Measurements from ENCODE around the gene IQGAP3.
"Not testable (repeated sequence)": the region's sequence is repeated elsewhere in the genome, so short reads cannot be mapped to it uniquely, and the experiment has no call there.

The IQGAP3 gene, protein sequence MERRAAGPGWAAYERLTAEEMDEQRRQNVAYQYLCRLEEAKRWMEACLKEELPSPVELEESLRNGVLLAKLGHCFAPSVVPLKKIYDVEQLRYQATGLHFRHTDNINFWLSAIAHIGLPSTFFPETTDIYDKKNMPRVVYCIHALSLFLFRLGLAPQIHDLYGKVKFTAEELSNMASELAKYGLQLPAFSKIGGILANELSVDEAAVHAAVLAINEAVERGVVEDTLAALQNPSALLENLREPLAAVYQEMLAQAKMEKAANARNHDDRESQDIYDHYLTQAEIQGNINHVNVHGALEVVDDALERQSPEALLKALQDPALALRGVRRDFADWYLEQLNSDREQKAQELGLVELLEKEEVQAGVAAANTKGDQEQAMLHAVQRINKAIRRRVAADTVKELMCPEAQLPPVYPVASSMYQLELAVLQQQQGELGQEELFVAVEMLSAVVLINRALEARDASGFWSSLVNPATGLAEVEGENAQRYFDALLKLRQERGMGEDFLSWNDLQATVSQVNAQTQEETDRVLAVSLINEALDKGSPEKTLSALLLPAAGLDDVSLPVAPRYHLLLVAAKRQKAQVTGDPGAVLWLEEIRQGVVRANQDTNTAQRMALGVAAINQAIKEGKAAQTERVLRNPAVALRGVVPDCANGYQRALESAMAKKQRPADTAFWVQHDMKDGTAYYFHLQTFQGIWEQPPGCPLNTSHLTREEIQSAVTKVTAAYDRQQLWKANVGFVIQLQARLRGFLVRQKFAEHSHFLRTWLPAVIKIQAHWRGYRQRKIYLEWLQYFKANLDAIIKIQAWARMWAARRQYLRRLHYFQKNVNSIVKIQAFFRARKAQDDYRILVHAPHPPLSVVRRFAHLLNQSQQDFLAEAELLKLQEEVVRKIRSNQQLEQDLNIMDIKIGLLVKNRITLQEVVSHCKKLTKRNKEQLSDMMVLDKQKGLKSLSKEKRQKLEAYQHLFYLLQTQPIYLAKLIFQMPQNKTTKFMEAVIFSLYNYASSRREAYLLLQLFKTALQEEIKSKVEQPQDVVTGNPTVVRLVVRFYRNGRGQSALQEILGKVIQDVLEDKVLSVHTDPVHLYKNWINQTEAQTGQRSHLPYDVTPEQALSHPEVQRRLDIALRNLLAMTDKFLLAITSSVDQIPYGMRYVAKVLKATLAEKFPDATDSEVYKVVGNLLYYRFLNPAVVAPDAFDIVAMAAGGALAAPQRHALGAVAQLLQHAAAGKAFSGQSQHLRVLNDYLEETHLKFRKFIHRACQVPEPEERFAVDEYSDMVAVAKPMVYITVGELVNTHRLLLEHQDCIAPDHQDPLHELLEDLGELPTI (N-terminal part only)

GRCh38 chr1:156571919-156572662 is at the start of gene IQGAP3:
Gene IQGAP3 (minus strand): TSS chr1:156572565. CDS start chr1:156572529, 36 bp downstream.
- peak; percentile 58 for DNase-seq (ENCODE audit: low read depth)

DNA sequence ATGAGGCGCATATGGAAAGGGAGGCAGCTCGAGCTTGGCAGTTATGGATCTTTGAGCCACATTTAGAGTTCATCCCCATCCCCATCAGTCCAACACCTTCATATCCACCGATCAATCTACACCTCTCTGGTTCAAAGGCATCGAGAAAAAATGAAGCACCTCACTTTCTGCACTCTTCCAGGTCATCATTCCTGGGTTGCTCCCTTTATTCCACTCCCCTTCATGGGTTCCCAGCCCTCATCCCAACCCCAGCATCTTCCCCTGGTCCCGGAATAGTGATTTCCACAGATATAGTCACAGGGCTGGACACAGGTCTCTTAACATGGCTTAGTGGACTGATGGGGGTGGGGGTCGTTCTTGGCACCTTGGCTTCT is 47.2 kb upstream of the IQGAP3 start:
- no peak for DNase-seq (ENCODE audit: low read depth)

DNA sequence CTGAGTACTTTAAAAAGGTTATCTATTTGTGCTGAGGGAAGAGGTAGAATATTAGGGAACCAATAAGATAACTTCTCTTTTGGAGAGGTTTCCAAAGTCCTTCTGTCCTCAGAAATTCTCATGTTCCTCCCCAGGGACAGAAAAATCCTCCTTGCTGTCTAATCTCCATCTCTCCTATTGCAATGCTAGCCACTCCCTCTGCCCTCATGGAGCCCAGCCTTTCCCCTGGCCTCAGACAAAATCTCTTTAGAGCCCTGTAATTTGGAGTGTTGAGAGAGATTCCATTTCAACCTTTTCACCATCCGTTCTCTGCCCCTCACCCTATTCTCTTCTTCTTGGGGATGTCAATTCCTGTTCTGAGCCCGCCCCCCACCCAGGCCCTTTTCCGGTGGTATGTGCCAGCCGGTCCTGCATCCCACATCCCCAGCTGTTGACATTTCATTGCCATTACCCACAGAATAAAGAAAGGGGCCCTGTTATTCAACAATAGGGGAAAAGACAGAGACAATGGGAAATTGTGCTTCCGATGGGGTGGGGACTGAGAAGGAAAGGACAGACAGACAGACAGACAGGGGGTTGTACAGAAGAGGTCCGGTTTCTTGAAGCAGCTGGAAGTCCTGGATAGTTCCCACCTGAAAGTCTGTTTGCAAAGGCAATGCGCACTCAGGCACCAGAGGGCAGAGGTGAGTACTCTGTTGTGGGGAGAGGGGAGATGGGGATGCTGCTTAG is 46.7 kb upstream of the IQGAP3 start, which contains the start of gene HAPLN2:
Gene HAPLN2, plus strand, starts transcription at position 563 of the 729 bp plus-strand sequence. CDS start 4,076 bp downstream, outside the sequence.
- no peak for DNase-seq (ENCODE audit: low read depth)

DNA sequence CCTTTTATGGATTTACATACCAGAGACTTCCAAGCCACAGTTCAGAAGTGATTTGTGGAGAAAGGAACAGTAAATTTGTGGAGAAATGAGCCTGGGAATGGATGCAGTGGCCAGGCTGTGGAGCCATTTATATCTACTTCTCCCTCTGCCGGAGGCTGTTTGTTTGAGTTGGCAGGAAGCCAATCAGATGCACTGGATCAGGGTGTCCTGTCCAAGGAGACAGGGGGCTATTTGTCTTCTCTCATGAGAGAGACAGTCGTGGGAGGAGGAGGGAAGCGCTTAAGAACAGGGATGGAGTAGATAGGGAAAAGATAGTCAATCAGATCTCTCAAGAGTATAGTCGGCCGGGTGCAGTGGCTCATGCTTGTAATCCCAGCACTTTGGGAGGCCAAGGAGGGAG is 44.1 kb upstream of the IQGAP3 start:
- no peak for DNase-seq (ENCODE audit: low read depth)

DNA sequence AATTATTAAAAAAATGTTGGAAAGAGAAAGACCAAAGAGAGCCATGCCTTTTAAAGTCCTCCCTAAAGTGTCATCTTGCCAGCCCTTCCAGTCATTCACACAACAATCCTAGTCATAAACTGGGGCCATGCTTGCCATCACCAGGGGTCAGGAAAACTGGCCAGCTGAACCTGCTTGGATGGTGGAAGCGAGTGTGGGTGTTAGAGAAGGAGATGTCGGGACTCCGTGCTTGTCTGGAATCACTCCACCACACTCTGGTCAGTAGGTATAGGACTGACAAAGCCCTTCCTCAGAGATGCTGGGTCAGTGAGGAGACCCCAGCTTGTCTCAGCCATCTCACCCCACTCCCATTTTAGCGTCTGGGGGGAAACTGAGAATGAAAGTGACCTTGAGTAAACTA is 43.6 kb upstream of the IQGAP3 start:
- no peak for DNase-seq (ENCODE audit: low read depth)

DNA sequence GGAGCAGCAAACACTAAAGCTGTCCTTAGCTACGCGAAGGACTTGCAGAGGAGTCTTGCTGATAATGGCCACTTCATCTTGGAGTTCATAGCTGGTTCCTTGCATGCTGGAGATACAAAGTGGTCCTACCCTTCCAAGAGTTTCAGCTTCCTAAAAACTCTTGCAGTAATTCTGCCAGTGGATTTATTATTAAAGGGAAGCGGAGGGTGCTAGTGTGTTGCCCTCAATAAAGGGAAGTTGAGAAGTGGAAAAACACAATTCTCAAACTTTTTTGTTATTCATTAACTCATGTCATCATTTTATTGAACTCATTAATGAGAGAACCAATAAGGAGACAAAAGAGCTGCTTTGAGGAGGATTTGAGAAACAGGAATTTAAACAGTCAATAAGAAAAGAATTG is 40.3 kb upstream of the IQGAP3 start:
- no peak for DNase-seq (ENCODE audit: low read depth)

DNA sequence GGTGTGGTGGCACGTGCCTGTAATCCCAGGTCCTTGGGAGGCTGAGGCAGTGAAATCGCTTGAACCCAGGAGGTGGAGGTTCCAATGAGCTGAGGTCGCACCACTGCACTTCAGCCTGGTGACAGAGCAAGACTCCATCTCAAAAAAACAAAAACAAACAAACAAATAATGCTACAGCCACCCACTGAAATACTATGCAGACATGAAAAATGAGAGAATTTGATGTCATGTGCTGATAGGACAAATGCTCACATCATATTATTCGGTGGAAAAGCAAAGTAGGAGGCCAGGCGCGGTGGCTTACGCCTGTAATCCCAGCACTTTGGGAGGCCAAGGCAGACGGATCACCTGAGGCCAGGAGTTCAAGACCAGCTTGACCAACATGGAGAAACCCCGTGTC is 37.7 kb upstream of the IQGAP3 start:
- DNase-seq (ENCODE audit: low read depth) = not testable (repeated sequence)

DNA sequence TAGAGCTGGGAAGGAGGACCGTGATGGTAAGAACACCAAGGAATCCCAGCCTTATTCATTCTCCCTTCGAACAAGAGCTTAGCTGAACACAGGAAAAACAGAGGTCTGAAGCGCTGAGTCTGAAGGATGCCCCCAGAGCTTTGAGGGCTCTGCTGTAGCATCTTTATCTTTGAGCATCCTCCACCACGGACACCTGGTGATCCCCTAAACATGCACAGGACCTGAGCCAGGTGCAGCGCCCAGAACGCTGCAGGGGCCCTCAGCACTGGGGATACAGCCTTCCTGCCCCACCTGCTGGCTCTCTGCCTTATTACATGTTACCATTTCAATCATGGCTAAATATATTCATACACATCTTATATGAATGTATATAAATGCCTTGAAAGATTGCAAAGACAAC is 36.6 kb upstream of the IQGAP3 start:
- DNase-seq (ENCODE audit: low read depth) = peak; percentile 33

DNA sequence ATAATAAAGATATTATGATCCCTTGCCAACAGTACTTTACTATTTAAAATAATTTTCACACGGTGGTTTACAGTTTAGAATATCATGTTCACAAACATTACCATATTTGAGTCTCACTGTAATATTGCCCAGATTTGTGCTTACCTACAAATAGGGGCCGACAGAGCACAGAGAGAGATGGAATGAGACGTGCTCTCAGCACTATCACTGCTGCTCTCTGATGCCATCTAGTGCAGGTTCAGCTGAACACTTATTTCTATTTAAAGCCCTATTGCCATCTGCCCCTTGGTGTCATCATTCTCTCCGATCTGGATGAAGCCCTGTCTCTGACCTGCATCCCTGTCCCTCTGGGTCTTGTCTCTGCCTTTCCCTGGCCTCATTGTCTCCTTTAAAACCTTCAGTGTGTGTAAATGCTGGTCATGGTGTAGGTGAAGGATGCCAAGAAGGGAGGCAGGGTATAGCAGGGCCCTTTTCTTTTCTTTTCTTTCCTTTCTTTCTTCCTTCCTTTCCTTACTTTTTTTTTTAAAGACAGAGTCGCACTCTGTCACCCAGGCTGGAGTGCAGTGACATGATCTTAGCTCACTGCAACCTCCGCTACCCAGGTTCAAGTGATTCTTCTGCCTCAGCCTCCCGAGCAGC is 35.8 kb upstream of the IQGAP3 start:
- DNase-seq (ENCODE audit: low read depth) = peak; percentile 36

DNA sequence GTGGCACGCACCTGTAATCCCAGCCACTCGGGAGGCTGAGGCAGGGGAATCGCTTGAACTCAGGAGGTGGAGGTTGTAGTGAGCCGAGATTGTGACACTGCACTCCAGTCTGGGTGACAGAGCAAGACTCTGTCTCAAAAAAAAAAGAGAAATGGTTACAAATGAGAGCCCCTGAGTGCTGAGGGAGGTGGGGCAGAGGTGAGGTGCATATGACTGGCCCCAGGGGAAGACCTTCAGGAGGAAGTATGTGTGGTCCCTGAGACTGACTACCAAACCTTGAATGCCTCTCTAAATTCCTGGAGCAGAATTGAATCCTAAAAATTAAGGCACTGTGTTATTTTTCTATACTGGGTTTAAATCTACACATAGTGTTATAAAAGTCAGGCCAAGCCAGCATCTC is 35.0 kb upstream of the IQGAP3 start:
- not testable (repeated sequence) for DNase-seq (ENCODE audit: low read depth)

DNA sequence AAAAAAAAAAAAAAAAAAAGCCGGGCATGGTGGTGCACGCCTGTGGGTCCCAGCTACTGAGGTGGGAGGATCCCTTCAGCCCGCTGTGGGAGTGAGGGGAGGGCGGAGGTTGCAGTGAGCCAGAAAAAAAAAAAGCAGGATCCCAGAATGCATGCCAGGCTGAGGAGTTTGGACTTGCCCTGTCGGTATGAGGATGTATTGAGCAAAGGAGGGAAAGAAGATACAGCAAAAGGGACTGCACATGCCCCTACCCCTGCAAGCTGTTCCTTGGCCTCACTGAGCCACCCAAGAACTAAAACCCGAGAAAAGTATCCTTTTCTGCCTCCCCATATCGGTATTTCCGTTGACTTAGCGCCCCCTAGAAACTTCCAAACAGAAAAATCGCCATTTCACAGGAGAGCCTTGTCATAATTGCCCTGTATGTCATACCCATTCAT is 30.2 kb upstream of the IQGAP3 start:
- DNase-seq (ENCODE audit: low read depth) = no peak

- no peak for DNase-seq (ENCODE audit: low read depth)
Measured at GRCh38 chr1:156601892-156602291, 29.5 kb upstream of the IQGAP3 start.

GRCh38 chr1:156601122-156601830 is 28.9 kb upstream of the IQGAP3 start, which contains the start of gene GPATCH4:
Gene GPATCH4 (minus strand): TSS chr1:156601479.
- peak; percentile 63 for DNase-seq (ENCODE audit: low read depth)

- no peak for DNase-seq (ENCODE audit: low read depth)
Measured at GRCh38 chr1:156600733-156601121, 28.4 kb upstream of the IQGAP3 start.

- no peak for DNase-seq (ENCODE audit: low read depth)
Measured at GRCh38 chr1:156599811-156600210, 27.4 kb upstream of the IQGAP3 start.

DNA sequence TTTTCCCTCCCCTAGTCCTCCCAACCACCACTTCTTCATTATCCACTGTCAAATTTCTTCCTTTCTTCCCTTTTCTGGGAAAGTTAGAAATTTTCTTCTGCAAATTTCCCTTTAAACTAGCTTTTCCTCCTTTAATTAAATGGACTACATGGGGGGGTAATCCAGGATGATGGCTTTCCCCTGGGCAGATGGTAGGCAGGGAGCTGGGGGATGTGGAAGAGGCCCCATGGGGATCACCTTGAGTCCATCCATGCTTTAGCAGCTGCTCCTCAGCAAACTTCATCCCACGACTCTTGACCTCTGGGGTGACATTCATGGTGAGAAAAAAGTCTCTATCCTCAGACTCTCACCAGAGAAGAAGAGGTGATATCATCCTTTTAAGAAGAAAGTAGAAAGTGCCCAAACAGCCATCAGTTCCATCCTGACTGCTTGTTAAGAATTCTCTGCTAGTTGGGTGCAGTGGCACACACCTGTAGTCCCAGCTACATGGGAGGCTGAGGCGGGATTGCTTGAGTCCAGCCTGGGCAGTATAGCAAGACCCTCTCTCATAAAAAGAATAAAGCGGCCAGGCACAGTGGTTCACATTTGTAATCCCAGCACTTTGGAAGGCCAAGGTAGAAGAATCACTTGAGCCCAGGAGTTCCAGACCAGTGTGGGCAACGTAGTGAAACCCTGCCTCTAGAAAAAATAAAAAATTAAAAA is 26.5 kb upstream of the IQGAP3 start:
- DNase-seq (ENCODE audit: low read depth) = no peak

- DNase-seq (ENCODE audit: low read depth) = no peak
Measured at GRCh38 chr1:156598125-156598524, 25.8 kb upstream of the IQGAP3 start.

DNA sequence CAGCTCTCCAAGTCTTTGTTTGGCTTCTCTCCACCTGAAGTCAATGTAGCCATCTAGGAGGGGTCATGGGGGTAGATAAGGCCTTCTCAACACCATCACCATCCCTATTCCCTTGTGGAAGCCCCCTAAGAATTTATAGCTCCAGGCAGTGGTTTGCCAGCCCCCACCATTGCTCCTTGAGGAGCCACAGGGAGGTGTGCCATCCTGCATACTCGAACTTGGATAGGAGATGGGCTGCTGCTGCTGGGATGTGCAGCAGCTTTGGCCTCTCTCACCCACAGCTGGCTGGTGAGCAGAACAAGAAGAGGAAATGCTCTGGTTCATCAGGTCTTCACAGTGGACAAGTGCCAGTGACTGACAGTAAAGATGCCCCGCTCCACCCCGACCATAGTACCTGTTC is 24.1 kb upstream of the IQGAP3 start:
- no peak for DNase-seq (ENCODE audit: low read depth)

DNA sequence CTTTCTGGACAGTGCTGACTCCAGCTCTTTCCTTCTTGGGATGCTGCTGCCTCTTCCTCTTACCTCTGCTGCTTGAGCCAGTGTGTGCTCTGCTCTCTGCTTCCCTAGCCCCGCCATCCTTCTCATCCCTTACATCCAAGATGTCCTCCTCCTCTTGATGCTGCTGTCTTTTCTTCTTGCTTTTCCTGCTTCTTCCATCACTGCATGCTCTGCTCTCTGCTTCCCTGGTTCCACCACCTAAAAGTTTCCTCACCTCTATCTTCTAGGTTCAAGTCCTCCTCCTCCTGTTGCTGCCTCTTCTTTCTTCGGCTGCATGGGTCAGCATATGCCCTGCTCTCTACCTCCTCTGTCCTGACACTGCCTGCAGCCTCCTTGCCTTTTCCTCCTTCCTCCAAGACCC is 22.7 kb upstream of the IQGAP3 start:
- DNase-seq (ENCODE audit: low read depth) = no peak

All from activated T-helper 1 cell treated with Interleukin-2 at 50 U/mL for 16 hours (primary cell).